SU-DHL-6 (cell line): ENCODE data around the gene TEX10.
"Not testable (repeated sequence)": the region's sequence is repeated elsewhere in the genome, so short reads cannot be mapped to it uniquely, and the experiment has no call there.

ENCODE experiments used
- H2AFZ ChIP-seq: fragments of 200-600 bp; sonication (generic); 2 replicates; pipeline ENCODE4 v1.6.1; 2014; ENCODE audit warnings: low read depth, mild to moderate bottlenecking, moderate library complexity, mixed read lengths, antibody characterized with exemption, low read length; ENCODE audit not compliant: severe bottlenecking
- H3F3A ChIP-seq: fragments of 200-600 bp; shearing (Covaris generic); 2 replicates; pipeline ENCODE4 v1.6.0; 2016; ENCODE audit warnings: antibody characterized with exemption, mild to moderate bottlenecking; ENCODE audit not compliant: insufficient read depth
- H3K27ac ChIP-seq: fragments of 200-600 bp; sonication (generic); 2 replicates; pipeline ENCODE4 v1.5.1; 2016; ENCODE audit warnings: low read depth, mild to moderate bottlenecking, low read length, moderate library complexity, mixed read lengths
- H3K27me3 ChIP-seq: fragments of 200-600 bp; sonication (generic), shearing (Covaris generic); 2 replicates; pipeline ENCODE4 v1.6.0; 2014; ENCODE audit warnings: mild to moderate bottlenecking, low read length
- H3K36me3 ChIP-seq: fragments of 200-600 bp; sonication (generic); 2 replicates; pipeline ENCODE4 v1.6.1; 2014; ENCODE audit warnings: mild to moderate bottlenecking, low read length, mixed read lengths
- H3K4me2 ChIP-seq: fragments of 300-600, 200-600 bp; shearing (Covaris generic), sonication (generic); 2 replicates; pipeline ENCODE4 v1.6.0; 2014; ENCODE audit warnings: low read length, low read depth, mild to moderate bottlenecking; ENCODE audit not compliant: poor library complexity, severe bottlenecking
- H3K4me3 ChIP-seq: fragments of 200-600 bp; sonication (generic); 2 replicates; pipeline ENCODE4 v1.5.1; 2014; ENCODE audit warnings: antibody characterized with exemption, low read length, mild to moderate bottlenecking, mixed read lengths; ENCODE audit not compliant: insufficient read depth, poor library complexity, severe bottlenecking
- H3K79me2 ChIP-seq: fragments of 200-600 bp; sonication (generic); 2 replicates; pipeline ENCODE4 v1.6.1; 2014; ENCODE audit warnings: mild to moderate bottlenecking, low read length, moderate library complexity; ENCODE audit not compliant: insufficient read depth
- H3K9ac ChIP-seq: fragments of 200-600 bp; sonication (generic); 2 replicates; pipeline ENCODE4 v1.7.0; 2014; ENCODE audit warnings: mild to moderate bottlenecking, low read length
- H3K9me2 ChIP-seq: fragments of 200-600 bp; sonication (generic); replicated peaks from 2 replicates; pipeline ENCODE4 v1.6.1; 2014; ENCODE audit warnings: low read length; ENCODE audit not compliant: insufficient read depth
- H3K9me3 ChIP-seq: fragments of 200-600 bp; sonication (generic); 2 replicates; pipeline ENCODE4 v1.6.1; 2014; ENCODE audit warnings: low read length, mixed read lengths; ENCODE audit not compliant: insufficient read depth
- H4K20me1 ChIP-seq: fragments of 200-600 bp; sonication (generic); 2 replicates; pipeline ENCODE4 v1.6.1; 2014; ENCODE audit warnings: low read depth, mild to moderate bottlenecking, antibody characterized with exemption, low read length, moderate library complexity, mixed read lengths
- EZH2phosphoT487 ChIP-seq: fragments of 200-600 bp; sonication (generic), shearing (Covaris generic); conservative IDR thresholded peaks from 2 replicates; pipeline ENCODE4 v1.6.1; 2018; ENCODE audit warnings: mild to moderate bottlenecking, antibody characterized with exemption, low read length, moderate library complexity, mixed read lengths
- TF ChIP-seq, protein P1 (sequence below): fragments of 200-600 bp; sonication (generic); IDR thresholded peaks from one replicate; pipeline ENCODE4 v1.5.1; 2017; ENCODE audit warnings: antibody characterized with exemption, mild to moderate bottlenecking, low read length, moderate library complexity; ENCODE audit not compliant: insufficient read depth, poor library complexity, severe bottlenecking

TEX10 gene

DNA sequence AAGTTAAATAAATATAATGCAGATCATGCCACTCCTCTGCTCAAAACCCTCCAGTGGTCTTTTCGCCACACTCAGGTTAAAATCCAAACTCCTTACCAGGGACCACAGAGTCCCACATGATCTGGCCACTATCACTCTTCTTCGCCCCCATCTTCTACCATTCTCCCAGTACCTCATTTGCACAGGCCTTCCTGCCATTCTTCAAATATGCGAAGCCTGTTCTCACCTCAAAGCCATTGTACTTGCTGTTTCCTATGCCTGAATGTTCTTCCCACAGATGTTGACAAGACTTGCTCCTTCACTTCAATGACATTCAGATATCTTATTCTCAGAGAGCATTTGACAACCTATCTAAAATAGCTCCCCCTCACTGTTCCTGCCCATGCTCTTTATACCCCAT, 10.9 kb downstream of the TEX10 start:
- H3K9ac ChIP-seq = no peak overlapping the region
- no peak overlapping the region for H3K4me2 ChIP-seq
- H3K27ac ChIP-seq = no peak overlapping the region
- no peaks in the 10 kb centered on the region for H3K9me2 ChIP-seq
- H3K9me3 ChIP-seq = no peaks in the 10 kb centered on the region
- no peaks in the 10 kb centered on the region for H3K27me3 ChIP-seq
- H3K36me3 ChIP-seq = peaks cover 54% of the 10 kb centered on the region
- TF ChIP-seq EZH2phosphoT487 = no peak
- TF ChIP-seq, protein P1, sequence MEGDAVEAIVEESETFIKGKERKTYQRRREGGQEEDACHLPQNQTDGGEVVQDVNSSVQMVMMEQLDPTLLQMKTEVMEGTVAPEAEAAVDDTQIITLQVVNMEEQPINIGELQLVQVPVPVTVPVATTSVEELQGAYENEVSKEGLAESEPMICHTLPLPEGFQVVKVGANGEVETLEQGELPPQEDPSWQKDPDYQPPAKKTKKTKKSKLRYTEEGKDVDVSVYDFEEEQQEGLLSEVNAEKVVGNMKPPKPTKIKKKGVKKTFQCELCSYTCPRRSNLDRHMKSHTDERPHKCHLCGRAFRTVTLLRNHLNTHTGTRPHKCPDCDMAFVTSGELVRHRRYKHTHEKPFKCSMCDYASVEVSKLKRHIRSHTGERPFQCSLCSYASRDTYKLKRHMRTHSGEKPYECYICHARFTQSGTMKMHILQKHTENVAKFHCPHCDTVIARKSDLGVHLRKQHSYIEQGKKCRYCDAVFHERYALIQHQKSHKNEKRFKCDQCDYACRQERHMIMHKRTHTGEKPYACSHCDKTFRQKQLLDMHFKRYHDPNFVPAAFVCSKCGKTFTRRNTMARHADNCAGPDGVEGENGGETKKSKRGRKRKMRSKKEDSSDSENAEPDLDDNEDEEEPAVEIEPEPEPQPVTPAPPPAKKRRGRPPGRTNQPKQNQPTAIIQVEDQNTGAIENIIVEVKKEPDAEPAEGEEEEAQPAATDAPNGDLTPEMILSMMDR = no peak
- peaks cover 89% of the 10 kb centered on the region for H3K79me2 ChIP-seq
- peaks cover 24% of the 10 kb centered on the region; the same call in 1 of the 2 replicates for H4K20me1 ChIP-seq
- H3K4me3 ChIP-seq = no peak overlapping the region
- H3F3A ChIP-seq = no peaks in the 10 kb centered on the region
- no peak overlapping the region for H2AFZ ChIP-seq

DNA sequence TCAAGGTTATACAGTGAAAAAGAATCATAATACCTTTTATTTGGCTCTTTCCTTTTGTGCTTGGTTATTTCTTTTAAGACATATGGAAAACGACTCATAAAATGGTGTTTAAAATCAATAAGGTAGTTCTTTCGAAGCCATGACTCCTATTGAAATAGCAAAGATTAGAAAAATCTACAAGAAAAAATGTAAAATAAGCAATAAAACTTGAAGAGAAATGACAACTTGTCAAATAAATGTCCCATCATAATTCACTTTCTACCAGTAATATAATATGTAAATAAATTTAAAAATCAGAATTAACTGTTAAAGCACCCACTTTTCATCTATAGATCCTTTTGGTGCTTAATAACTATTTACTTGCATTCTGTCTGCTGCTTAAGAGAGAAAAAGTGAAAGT, 12.5 kb downstream of the TEX10 start:
- H3K79me2 ChIP-seq = peaks cover 83% of the 10 kb centered on the region
- no peaks in the 10 kb centered on the region for H3K9me3 ChIP-seq

DNA sequence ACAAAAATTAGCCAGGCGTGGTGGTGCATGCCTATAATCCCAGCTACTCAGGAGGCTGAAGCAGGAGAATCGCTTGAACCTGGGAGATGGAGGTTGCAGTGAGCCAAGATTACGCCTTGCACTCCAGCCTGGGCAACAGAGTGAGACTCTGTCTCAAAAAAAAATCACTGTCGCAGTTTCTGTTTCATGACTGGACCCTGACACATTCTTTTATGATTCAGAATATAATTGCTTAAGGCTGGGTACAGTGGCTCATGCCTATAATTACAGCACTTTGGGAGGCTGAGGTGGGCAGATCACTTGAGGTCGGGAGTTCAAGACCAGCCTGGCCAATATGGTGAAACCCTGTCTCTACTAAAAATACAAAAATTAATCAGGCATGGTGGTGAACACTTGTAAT, 14.0 kb downstream of the TEX10 start:
- H3K79me2 ChIP-seq = peaks cover 73% of the 10 kb centered on the region
- not testable (repeated sequence) for H2AFZ ChIP-seq, H3K9me3 ChIP-seq, H3K27ac ChIP-seq, H3K9me2 ChIP-seq, H3K4me2 ChIP-seq, H3K27me3 ChIP-seq, H3F3A ChIP-seq, H3K9ac ChIP-seq, H3K4me3 ChIP-seq
- H4K20me1 ChIP-seq = peaks cover 18% of the 10 kb centered on the region; the same call in 1 of the 2 replicates
- H3K36me3 ChIP-seq = peaks cover 27% of the 10 kb centered on the region; the same call in 1 of the 2 replicates

More for the DNA sequence above, 12.5 kb downstream of the TEX10 start:
- H3K4me3 ChIP-seq = no peak overlapping the region
- no peak overlapping the region for H3K9ac ChIP-seq
- H3F3A ChIP-seq = no peaks in the 10 kb centered on the region
- no peak overlapping the region for H3K27ac ChIP-seq
- H4K20me1 ChIP-seq = peaks cover 18% of the 10 kb centered on the region; the same call in 1 of the 2 replicates
- H3K9me2 ChIP-seq = no peaks in the 10 kb centered on the region
- no peak overlapping the region for H3K4me2 ChIP-seq
- peaks cover 38% of the 10 kb centered on the region; the same call in 1 of the 2 replicates for H3K36me3 ChIP-seq
- H2AFZ ChIP-seq = no peak overlapping the region
- TF ChIP-seq, protein P1 = no peak
- TF ChIP-seq EZH2phosphoT487 = no peak
- H3K27me3 ChIP-seq = no peaks in the 10 kb centered on the region

DNA sequence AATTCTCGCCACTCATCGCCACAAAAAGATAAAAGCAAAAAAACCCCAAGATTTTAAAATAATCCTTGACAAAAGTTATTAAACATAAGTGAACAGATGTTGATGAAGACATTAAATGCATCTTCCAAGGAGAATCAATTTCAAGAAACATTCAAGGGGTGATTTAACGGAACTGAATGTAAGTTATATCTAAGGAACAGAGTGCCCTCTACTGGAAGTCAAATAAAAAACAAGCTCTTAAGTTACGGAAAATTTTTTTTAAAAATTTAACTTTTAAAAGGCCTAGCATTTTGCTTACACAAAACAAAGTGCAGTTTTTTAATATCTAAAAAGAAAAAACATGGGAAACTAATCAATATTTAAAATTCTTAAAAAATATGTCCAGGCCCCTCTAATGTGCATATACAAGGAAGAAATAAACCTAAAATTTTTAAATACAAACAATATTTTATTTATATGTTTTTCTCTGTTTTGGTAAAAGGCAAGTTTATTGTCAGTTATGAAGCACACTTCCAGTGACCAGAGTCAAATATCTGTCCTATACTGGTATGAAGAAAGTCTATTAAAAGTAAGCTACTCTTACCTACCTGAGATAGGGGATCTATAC, 28.0 kb downstream of the TEX10 start:
- TF ChIP-seq EZH2phosphoT487 = no peak
- TF ChIP-seq, protein P1 = peak; percentile 22
- no peaks in the 10 kb centered on the region for H3K9me3 ChIP-seq
- no peaks in the 10 kb centered on the region for H3K27me3 ChIP-seq
- H3K4me3 ChIP-seq = no peak overlapping the region
- no peak overlapping the region for H2AFZ ChIP-seq
- peaks cover 35% of the 10 kb centered on the region for H3F3A ChIP-seq
- peaks cover 79% of the 10 kb centered on the region for H3K36me3 ChIP-seq
- no peak overlapping the region for H3K9ac ChIP-seq
- H3K79me2 ChIP-seq = peaks cover 15% of the 10 kb centered on the region
- no peak overlapping the region for H3K4me2 ChIP-seq
- H4K20me1 ChIP-seq = peaks cover 8% of the 10 kb centered on the region; the same call in 1 of the 2 replicates
- no peak overlapping the region for H3K27ac ChIP-seq
- no peaks in the 10 kb centered on the region for H3K9me2 ChIP-seq
